HG02759 (cell line): ENCODE data around the gene CRYL1.

Experiments
- ATAC-seq: cut with Tn5 transposase; IDR thresholded peaks from one replicate; pipeline ENCODE4 v1.9.1; 2021; ENCODE audit warnings: mild to moderate bottlenecking, moderate library complexity; ENCODE audit not compliant: unreplicated experiment

The CRYL1 gene

GRCh38 chr13:20525601-20526544 lies at the start of gene CRYL1:
Gene CRYL1 (minus strand): TSS chr13:20525857. CDS start chr13:20525794, 63 bp downstream.
- ATAC-seq, result peak; percentile 86

GRCh38 chr13:20573636-20574035 lies 48.0 kb upstream of the CRYL1 start:
- no peak for ATAC-seq

GRCh38 chr13:20573186-20573585 lies 47.5 kb upstream of the CRYL1 start:
- no peak for ATAC-seq

GRCh38 chr13:20571676-20572075 lies 46.0 kb upstream of the CRYL1 start:
- ATAC-seq, result no peak

- no peak for ATAC-seq
These were observed 44.9 kb upstream of the CRYL1 start for GRCh38 chr13:20570517-20570916.

- ATAC-seq, result no peak
These were observed 42.3 kb upstream of the CRYL1 start for GRCh38 chr13:20567881-20568528.

- peak; percentile 90 for ATAC-seq
These were observed 41.5 kb upstream of the CRYL1 start, which contains the start of gene IFT88 for GRCh38 chr13:20566898-20567874. Gene IFT88 (plus strand): TSS chr13:20567157. CDS start chr13:20574386, 7,229 bp downstream.

- ATAC-seq, result peak; percentile 48
These were observed 40.8 kb upstream of the CRYL1 start for GRCh38 chr13:20566468-20566897.

- no peak for ATAC-seq
These were observed 39.6 kb upstream of the CRYL1 start for GRCh38 chr13:20565115-20565736.

GRCh38 chr13:20561741-20562140 lies 36.1 kb upstream of the CRYL1 start:
- no peak for ATAC-seq

GRCh38 chr13:20559659-20560356 lies 34.2 kb upstream of the CRYL1 start:
- ATAC-seq, result no peak

- ATAC-seq, result no peak
These were observed 33.3 kb upstream of the CRYL1 start for GRCh38 chr13:20558982-20559381.

GRCh38 chr13:20553311-20553710 lies 27.7 kb upstream of the CRYL1 start:
- ATAC-seq, result no peak

- ATAC-seq, result no peak
These were observed 25.1 kb upstream of the CRYL1 start for GRCh38 chr13:20550799-20551198.

GRCh38 chr13:20547479-20547908 lies 21.8 kb upstream of the CRYL1 start:
- no peak for ATAC-seq

- peak; percentile 38 for ATAC-seq
These were observed 20.9 kb upstream of the CRYL1 start for GRCh38 chr13:20546556-20546955.

- ATAC-seq, result peak; percentile 50
These were observed 18.7 kb upstream of the CRYL1 start for GRCh38 chr13:20544201-20544923.

- ATAC-seq, result no peak
These were observed 11.3 kb upstream of the CRYL1 start for GRCh38 chr13:20536992-20537391.

- ATAC-seq, result no peak
These were observed 8.5 kb upstream of the CRYL1 start for GRCh38 chr13:20534038-20534608.
